A549 (cell line): ENCODE measurements around the gene ENTPD6. TPM values are rescaled to one million over a fixed set of nuclear protein-coding genes. Genes with fewer than 3 reads are reported as not detected.

ENCODE experiments used
- ATAC-seq, 2 experiments: fragments of 200-7000 bp in 1 of 2; fragments of >200 bp in 1 of 2; cut with Nextera tagmentation in 1 of 2; cut with Tn5 transposase in 1 of 2; 3 replicates each; pipeline versions ENCODE4 v1.8.0 to v1.9.1; 2018 to 2020; ENCODE audit warnings: mild to moderate bottlenecking in 1 of 2, moderate library complexity in 1 of 2
- CTCF ChIA-PET: fragments of 300-600 bp; sonication (Branson Sonifier 250); formaldehyde crosslinking; extraction: SDS; loops from one replicate; lab custom pipeline; 2021; ENCODE audit warnings: antibody characterized with exemption, inconsistent platforms; lab: Yijun Ruan, JAX
- POLR2A ChIA-PET: fragments of 350-600 bp; formaldehyde crosslinking; extraction: SDS; loops from one replicate; lab custom pipeline; 2021; ENCODE audit warnings: antibody characterized with exemption, inconsistent platforms; lab: Yijun Ruan, JAX
- DNase-seq, 2 experiments: peaks; one replicate each; pipeline versions ENCODE4 v3.0.0 to v3.0.0-alpha.2; 2011 to 2016; ENCODE audit warnings: low read depth in 1 of 2, low spot score in 1 of 2
- FAIRE-seq: peaks from 2 replicates; lab custom pipeline; 2011; peaks lifted over from hg19 to GRCh38; lab: Jason Lieb, UNC
- H3K27ac ChIP-seq, 2 experiments: fragments of >200 bp; sonication (Bioruptor Twin); formaldehyde crosslinking; 3 replicates each; pipeline ENCODE4 v1.5.1; 2016 to 2017
- H3K4me1 ChIP-seq: fragments of >200 bp; sonication (Bioruptor Twin); formaldehyde crosslinking; 3 replicates; pipeline ENCODE4 v1.6.1; 2016
- H3K4me2 ChIP-seq: fragments of >200 bp; sonication (Bioruptor Twin); formaldehyde crosslinking; 3 replicates; pipeline ENCODE4 v1.6.1; 2016
- H3K4me3 ChIP-seq: fragments of >200 bp; sonication (Bioruptor Twin); formaldehyde crosslinking; 3 replicates; pipeline ENCODE4 v1.5.1; 2016
- H3K9me3 ChIP-seq: fragments of >200 bp; sonication (Bioruptor Twin); formaldehyde crosslinking; 3 replicates; pipeline ENCODE4 v1.6.1; 2016
- BHLHE40 ChIP-seq: IDR thresholded peaks from 2 replicates; pipeline ENCODE4 v1.6.1; 2012; ENCODE audit warnings: low read depth, low read length, inconsistent platforms
- CEBPB ChIP-seq, 2 experiments: fragments of >200 bp in 1 of 2; sonication (Bioruptor Twin) in 1 of 2; formaldehyde crosslinking in 1 of 2; IDR thresholded peaks; 2 replicates each; pipeline ENCODE4 v1.6.1; 2012 to 2016
- CHD2 ChIP-seq: fragments of 150-350 bp; IDR thresholded peaks from 2 replicates; pipeline ENCODE4 v1.6.1; 2014; ENCODE audit warnings: low read length; ENCODE audit not compliant: partially characterized antibody
- E2F6 ChIP-seq: IDR thresholded peaks from 2 replicates; pipeline ENCODE4 v1.6.1; 2012; ENCODE audit warnings: low read depth, borderline replicate concordance
- EHMT2 ChIP-seq: fragments of 200-600 bp; sonication (generic); IDR thresholded peaks from 2 replicates; pipeline ENCODE4 v1.6.1; 2016; ENCODE audit warnings: antibody characterized with exemption, low read depth, mild to moderate bottlenecking, moderate library complexity
- EP300 ChIP-seq, 2 experiments: fragments of >200 bp; sonication (Bioruptor Twin); formaldehyde crosslinking; IDR thresholded peaks; 2 replicates in 1 of 2; 3 replicates in 1 of 2; pipeline ENCODE4 v1.6.1; 2016 to 2017
- FOSB ChIP-seq: fragments of 250-450 bp; sonication (Bioruptor Pico); IDR thresholded peaks from 2 replicates; pipeline ENCODE4 v1.5.0; 2020; ENCODE audit warnings: mild to moderate bottlenecking, moderate library complexity
- FOSL2 ChIP-seq, 2 experiments: fragments of 450-650 bp in 1 of 2; fragments of >200 bp in 1 of 2; sonication (Bioruptor Twin) in 1 of 2; formaldehyde crosslinking; IDR thresholded peaks; 2 replicates each; pipeline versions ENCODE4 v1.5.0 to v1.6.1; 2016 to 2020; ENCODE audit warnings: mild to moderate bottlenecking in 1 of 2, moderate library complexity in 1 of 2
- FOXS1 ChIP-seq: fragments of 250-450 bp; sonication (Bioruptor Pico); IDR thresholded peaks from 2 replicates; pipeline ENCODE4 v1.5.0; 2020; ENCODE audit warnings: mild to moderate bottlenecking, moderate library complexity
- HES2 ChIP-seq: fragments of >200 bp; sonication (Bioruptor Twin); formaldehyde crosslinking; IDR thresholded peaks from 2 replicates; pipeline ENCODE4 v1.6.1; 2016
- JUN ChIP-seq, 2 experiments: fragments of >200 bp; sonication (Bioruptor Twin); formaldehyde crosslinking; IDR thresholded peaks; 2 replicates in 1 of 2; 3 replicates in 1 of 2; pipeline ENCODE4 v1.6.1; 2016 to 2017
- JUNB ChIP-seq: fragments of >200 bp; sonication (Bioruptor Twin); formaldehyde crosslinking; IDR thresholded peaks from 2 replicates; pipeline ENCODE4 v1.6.1; 2016
- MAFK ChIP-seq: fragments of 450-650 bp; IDR thresholded peaks from 2 replicates; pipeline ENCODE4 v1.6.1; 2014; ENCODE audit not compliant: partially characterized antibody
- MAX ChIP-seq: IDR thresholded peaks from 2 replicates; pipeline ENCODE4 v1.6.1; 2012
- NR3C1 ChIP-seq: fragments of >200 bp; sonication (Bioruptor Twin); formaldehyde crosslinking; IDR thresholded peaks from 3 replicates; pipeline ENCODE4 v1.6.1; 2017
- PBX3 ChIP-seq: IDR thresholded peaks from 2 replicates; pipeline ENCODE4 v1.6.1; 2012
- PHF8 ChIP-seq: fragments of 200-600 bp; sonication (generic); IDR thresholded peaks from 2 replicates; pipeline ENCODE4 v1.6.1; 2016; ENCODE audit warnings: low read depth, mild to moderate bottlenecking, antibody characterized with exemption, moderate library complexity, borderline replicate concordance
- RAD21 ChIP-seq, 2 experiments: fragments of >200 bp in 1 of 2; sonication (Bioruptor Twin) in 1 of 2; formaldehyde crosslinking in 1 of 2; IDR thresholded peaks in 1 of 2; conservative IDR thresholded peaks in 1 of 2; 2 replicates in 1 of 2; 3 replicates in 1 of 2; pipeline ENCODE4 v1.6.1; 2012 to 2018; ENCODE audit warnings: inconsistent platforms in 1 of 2
- REST ChIP-seq: fragments of 200-600 bp; sonication (generic); IDR thresholded peaks from 2 replicates; pipeline ENCODE4 v1.6.1; 2016; ENCODE audit warnings: antibody characterized with exemption, mild to moderate bottlenecking, moderate library complexity
- RNF2 ChIP-seq: fragments of 200-600 bp; sonication (generic); IDR thresholded peaks from 2 replicates; pipeline ENCODE4 v1.6.1; 2016; ENCODE audit warnings: low read depth, mild to moderate bottlenecking, antibody characterized with exemption, moderate library complexity, borderline replicate concordance
- SMC3 ChIP-seq: fragments of >200 bp; sonication (Bioruptor Twin); formaldehyde crosslinking; IDR thresholded peaks from 3 replicates; pipeline ENCODE4 v1.6.1; 2018; ENCODE audit warnings: inconsistent platforms
- TFCP2L1 ChIP-seq: fragments of 250-450 bp; sonication (Bioruptor Pico); IDR thresholded peaks from 2 replicates; pipeline ENCODE4 v1.5.0; 2021; ENCODE audit warnings: mild to moderate bottlenecking
- TP53 ChIP-seq: fragments of 250-450 bp; sonication (Bioruptor Pico); IDR thresholded peaks from 2 replicates; pipeline ENCODE4 v1.5.0; 2021; ENCODE audit warnings: mild to moderate bottlenecking, moderate library complexity
- USF2 ChIP-seq: fragments of 450-650 bp; IDR thresholded peaks from 2 replicates; pipeline ENCODE4 v1.6.1; 2014; ENCODE audit warnings: antibody characterized with exemption
- ZSCAN20 ChIP-seq: fragments of 250-450 bp; sonication (Bioruptor Pico); IDR thresholded peaks from 2 replicates; pipeline ENCODE4 v1.8.0; 2022; ENCODE audit warnings: mild to moderate bottlenecking, moderate library complexity
- WGBS: methylation state at CpG from one replicate; pipeline ENCODE4 v1.1.6; 2017; ENCODE audit errors: missing lambda C conversion rate; 5-methylcytosine and 5-hydroxymethylcytosine counted together
- polyA plus RNA-seq, 4 experiments: library from polyadenylated mRNA; depleted of rRNA in 3 of 4; stranded (reverse); fragments of >200 nt; fragmentation: RNase III in 1 of 4; extraction: RNeasy Plus Mini Kit Qiagen cat#74134 plus additional on column Dnase treatment in 1 of 4; gene quantifications; 2 replicates in 3 of 4; 3 replicates in 1 of 4; pipeline ENCODE4 v1.2.3, GENCODE V29; 2011 to 2017

ENTPD6 gene
- polyA plus RNA-seq, 2 of the 4 experiments (the other 2 are of a cell fraction), result 85.7 to 87.0 TPM

- peak overlapping the region; percentile 64 for H3K4me2 ChIP-seq
- TF ChIP-seq CEBPB (IDR thresholded peaks at IDR 0.05) (peak; percentile 52 to 54; a peak in 1 of 4 replicates), SMC3 (peak; percentile 20; the same call in 1 of the 3 replicates), JUNB (peak; percentile 36; the same call in 1 of the 2 replicates), JUN (IDR thresholded peaks at IDR 0.05) (0 out of 5 replicates have a peak, but pooled peaks of 1 of the 2 experiments have one; percentile 29), ZSCAN20 (no peak), FOSB (no peak), EP300 (IDR thresholded peaks at IDR 0.05) (peak; percentile 44 to 58; a peak in 3 of 5 replicates), BHLHE40 (no peak)
- 68% methylated on average over 2 of the region's 2 CpGs for WGBS
- ATAC-seq (no peak), FAIRE-seq (peak; percentile 32), DNase-seq (no peak)
- CTCF ChIA-PET, result interaction anchor here (0.7 to 3.1 kb wide), 15 partner anchors 13 to 220 kb away, joined by 3 to 67 read pairs (median 12); partner anchors contain the start of genes APMAP, ENTPD6, PYGB and VSX1
- POLR2A ChIA-PET, result interaction anchor here (1.0 to 1.4 kb wide), 2 partner anchors 17 to 100 kb away, joined by 3 to 4 read pairs; partner anchors contain the start of gene ENTPD6
- peaks cover 42% of the 10 kb centered on the region for H3K4me1 ChIP-seq
- peak overlapping the region; percentile 65 to 74 for H3K27ac ChIP-seq
- no peak overlapping the region for H3K4me3 ChIP-seq
- H3K9me3 ChIP-seq, result peaks cover 2% of the 10 kb centered on the region
Measured at GRCh38 chr20:25177890-25178321, 17.6 kb upstream of the ENTPD6 start.

GRCh38 chr20:25178563-25179438 is 16.7 kb upstream of the ENTPD6 start:
- POLR2A ChIA-PET, result interaction anchor here (1.0 to 1.4 kb wide), 3 partner anchors 16 to 185 kb away, joined by 3 to 4 read pairs (median 3); partner anchors contain the start of gene ENTPD6
- peak overlapping the region; percentile 65 to 74 for H3K27ac ChIP-seq
- FAIRE-seq (peak; percentile 99), DNase-seq (peak; percentile 84 to 89), ATAC-seq (peak; percentile 94 to 98)
- H3K9me3 ChIP-seq, result peaks cover 10% of the 10 kb centered on the region
- H3K4me1 ChIP-seq, result peaks cover 34% of the 10 kb centered on the region
- CTCF ChIA-PET, result interaction anchor here (0.6 to 3.1 kb wide), 64 partner anchors 9 to 288 kb away, joined by 3 to 67 read pairs (median 4); partner anchors contain the start of genes APMAP, ENTPD6, PYGB and VSX1
- H3K4me3 ChIP-seq, result no peak overlapping the region
- WGBS, result 16% methylated on average over 7 of the region's 7 CpGs
- peak overlapping the region; percentile 64 for H3K4me2 ChIP-seq
- no peak for TF ChIP-seq REST
- peak; percentile 100 for TF ChIP-seq RAD21 (conservative IDR thresholded peaks at IDR 0.05 in 1 of 2, IDR thresholded peaks at IDR 0.05 in 1 of 2)
- TF ChIP-seq NR3C1, result no peak
- no peak for TF ChIP-seq FOSB
- no peak for TF ChIP-seq MAFK
- no peak for TF ChIP-seq TP53 (CRISPR knock-in tag)
- peak; percentile 66; the same call in 1 of the 2 replicates for TF ChIP-seq FOXS1
- TF ChIP-seq FOSL2 (IDR thresholded peaks at IDR 0.05), result peak; percentile 97
- TF ChIP-seq FOSL2 (CRISPR knock-in tag; IDR thresholded peaks at IDR 0.05), result peak; percentile 95
- no peak for TF ChIP-seq E2F6
- TF ChIP-seq MAX, result peak; percentile 98
- TF ChIP-seq PHF8, result no peak
- TF ChIP-seq TFCP2L1, result no peak
- TF ChIP-seq PBX3, result no peak
- TF ChIP-seq USF2, result no peak
- peak; percentile 74 for TF ChIP-seq HES2
- TF ChIP-seq CHD2, result no peak
- peak; percentile 41 to 73; a peak in 2 of 5 replicates for TF ChIP-seq EP300 (IDR thresholded peaks at IDR 0.05)
- peak; percentile 92 for TF ChIP-seq JUNB
- TF ChIP-seq EHMT2, result no peak
- no peak for TF ChIP-seq RNF2
